K562 (cell line): ENCODE data around the gene IQCK. TPM values are rescaled to one million over a fixed set of nuclear protein-coding genes. Genes with fewer than 3 reads are reported as not detected.

ENCODE experiments used
- ATAC-seq: fragments of 200-7000 bp; cut with Tn5 transposase; 3 replicates; pipeline ENCODE4 v1.9.1; 2020; ENCODE audit warnings: moderate library complexity
- BruUV-seq: library from RNA; stranded (reverse); fragments of 400-500 nt; replicated peaks from 2 replicates; lab custom pipeline; 2021; lab: Mats Ljungman, UMichigan
- CTCF ChIA-PET: fragments of 300-600 bp; formaldehyde crosslinking; extraction: SDS; loops from one replicate; lab custom pipeline; 2021; ENCODE audit warnings: low intra/inter-chr PET ratio; lab: Yijun Ruan, JAX
- POLR2A ChIA-PET: fragments of 300-600, 350-650 bp; sonication (Branson Sonifier 250); formaldehyde crosslinking; extraction: SDS; loops from one replicate; lab custom pipeline; 2021; ENCODE audit warnings: antibody characterized with exemption, inconsistent platforms; lab: Yijun Ruan, JAX
- DNase-seq, 4 experiments: peaks; one replicate each; pipeline versions ENCODE4 v3.0.0 to v3.0.0-alpha.2; 2011 to 2018; ENCODE audit warnings: low spot score in 3 of 4, mixed read lengths in 3 of 4; ENCODE audit errors: extremely low read depth in 1 of 4
- FAIRE-seq: peaks from 2 replicates; lab custom pipeline; 2011; peaks lifted over from hg19 to GRCh38; lab: Jason Lieb, UNC
- H2AFZ ChIP-seq: 2 replicates; pipeline ENCODE4 v1.6.0; 2011; ENCODE audit warnings: low read depth, low read length, control low read depth, inconsistent platforms
- H3K27ac ChIP-seq: fragments of 200-600 bp; 3 replicates; pipeline ENCODE4 v1.8.0; 2011; ENCODE audit warnings: low read depth, mild to moderate bottlenecking, control low read depth, inconsistent platforms, low read length, moderate library complexity, mixed read lengths; ENCODE audit errors: extremely low read depth
- H3K27me3 ChIP-seq, 2 experiments: fragments of 300-600 bp in 1 of 2; 2 replicates in 1 of 2; 3 replicates in 1 of 2; pipeline versions ENCODE4 v1.6.0 to v1.8.0; 2011; ENCODE audit warnings: inconsistent platforms in 2 of 2, low read length in 2 of 2, mild to moderate bottlenecking in 1 of 2, mixed read lengths in 1 of 2, moderate library complexity in 1 of 2; ENCODE audit not compliant: control insufficient read depth in 2 of 2, insufficient read depth in 2 of 2
- H3K36me3 ChIP-seq: fragments of 300-600 bp; 3 replicates; pipeline ENCODE4 v1.8.0; 2011; ENCODE audit warnings: mild to moderate bottlenecking, low read length, inconsistent platforms; ENCODE audit not compliant: control insufficient read depth, insufficient read depth
- H3K4me1 ChIP-seq, 2 experiments: fragments of 200-600 bp in 1 of 2; replicated peaks in 1 of 2; 2 replicates in 1 of 2; 3 replicates in 1 of 2; pipeline versions ENCODE4 v1.5.1 to v1.8.0; 2011; ENCODE audit warnings: inconsistent platforms in 2 of 2, low read length in 2 of 2, mild to moderate bottlenecking in 1 of 2, mixed read lengths in 1 of 2, moderate library complexity in 1 of 2; ENCODE audit not compliant: control insufficient read depth in 2 of 2, insufficient read depth in 2 of 2
- H3K4me2 ChIP-seq: 2 replicates; pipeline ENCODE4 v1.6.1; 2011; ENCODE audit warnings: low read length, control low read depth, inconsistent platforms, mixed read lengths; ENCODE audit not compliant: insufficient read depth
- H3K4me3 ChIP-seq: fragments of 200-600 bp; sonication (generic), shearing (Covaris generic); 2 replicates; pipeline ENCODE4 v1.5.1; 2016; ENCODE audit warnings: control low read depth, inconsistent platforms
- H3K79me2 ChIP-seq: fragments of 200-600 bp; 3 replicates; pipeline ENCODE4 v1.8.0; 2011; ENCODE audit warnings: low read length, inconsistent platforms; ENCODE audit not compliant: control insufficient read depth, insufficient read depth
- H3K9ac ChIP-seq, 2 experiments: 2 replicates each; pipeline versions ENCODE4 v1.6.0 to v1.6.1; 2011; ENCODE audit warnings: low read depth in 2 of 2, low read length in 2 of 2, control low read depth in 1 of 2, inconsistent platforms in 1 of 2, mild to moderate bottlenecking in 1 of 2, mixed read lengths in 1 of 2; ENCODE audit not compliant: insufficient read depth in 1 of 2
- H3K9me1 ChIP-seq: one replicate; pipeline ENCODE4 v1.6.0; 2011; ENCODE audit warnings: inconsistent platforms, mild to moderate bottlenecking, low read length, moderate library complexity; ENCODE audit not compliant: control insufficient read depth, insufficient read depth
- H3K9me3 ChIP-seq: replicated peaks from 2 replicates; pipeline ENCODE4 v1.5.1; 2011; ENCODE audit warnings: low read depth, low read length, inconsistent platforms; ENCODE audit not compliant: control insufficient read depth, insufficient read depth
- H4K20me1 ChIP-seq: replicated peaks from 2 replicates; pipeline ENCODE4 v1.6.1; 2011; ENCODE audit warnings: low read length, inconsistent platforms, mixed read lengths; ENCODE audit not compliant: control insufficient read depth, insufficient read depth
- EHMT2 ChIP-seq: fragments of 450-650 bp; IDR thresholded peaks from 2 replicates; pipeline ENCODE4 v1.6.1; 2018; ENCODE audit warnings: antibody characterized with exemption
- GTF2A2 ChIP-seq: IDR thresholded peaks from 2 replicates; pipeline ENCODE4 v1.6.1; 2016; ENCODE audit warnings: mild to moderate bottlenecking, missing genetic modification characterization, missing compliant biosample characterization
- HMGN3 ChIP-seq: IDR thresholded peaks from 2 replicates; pipeline ENCODE4 v1.6.1; 2011; ENCODE audit warnings: borderline replicate concordance, low read depth, mild to moderate bottlenecking, mixed read lengths, low read length; ENCODE audit not compliant: insufficient read length; ENCODE audit errors: extremely low read depth
- MCM2 ChIP-seq: fragments of 450-650 bp; IDR thresholded peaks from 2 replicates; pipeline ENCODE4 v1.6.1; 2017; ENCODE audit warnings: low read depth, mild to moderate bottlenecking
- RBM34 ChIP-seq: fragments of 200-400 bp; formaldehyde crosslinking; IDR thresholded peaks from 2 replicates; pipeline ENCODE4 v1.6.1; 2018; ENCODE audit warnings: low read length, borderline replicate concordance; ENCODE audit not compliant: insufficient read depth
- SMARCA4 ChIP-seq: fragments of 450-650 bp; IDR thresholded peaks from 2 replicates; pipeline ENCODE4 v1.6.1; 2016
- ZBTB1 ChIP-seq: sonication (generic); formaldehyde crosslinking; IDR thresholded peaks from 2 replicates; pipeline ENCODE4 v1.8.1; 2023; ENCODE audit warnings: missing genetic modification reagents, low read depth, mild to moderate bottlenecking, borderline replicate concordance
- ZFP1 ChIP-seq: fragments of 450-650 bp; formaldehyde crosslinking; IDR thresholded peaks from 2 replicates; pipeline ENCODE4 v1.4.0; 2020; ENCODE audit warnings: mild to moderate bottlenecking, mixed read lengths
- ZNF780A ChIP-seq: fragments of 250-450 bp; sonication (Bioruptor Pico); IDR thresholded peaks from 2 replicates; pipeline ENCODE4 v1.5.0; 2021; ENCODE audit warnings: mild to moderate bottlenecking
- WGBS: fragments of 100-300 bp; shearing (Covaris generic); methylation state at CpG from one replicate; pipeline ENCODE4 v1.1.6; 2016; ENCODE audit warnings: low coverage, mixed read lengths; ENCODE audit not compliant: insufficient coverage; ENCODE audit errors: missing lambda C conversion rate; 5-methylcytosine and 5-hydroxymethylcytosine counted together
- in situ Hi-C: fragments of 300-500 bp; cut with MboI; formaldehyde crosslinking; loops from 4 replicates; pipeline ENCODE4 v1.15.0; 2018; ENCODE audit warnings: inconsistent platforms, mixed read lengths
- intact Hi-C: fragments of 100-400 bp; cut with micrococcal nuclease; formaldehyde crosslinking; loops from 2 replicates; pipeline ENCODE4 v1.14.2; 2022
- polyA plus RNA-seq, 8 experiments: library from polyadenylated mRNA; depleted of rRNA in 4 of 8; stranded (reverse) in 5 of 8; unstranded in 3 of 8; fragments of >200 nt; fragmentation: Nextera tagmentation in 2 of 8; fragmentation: Illumina TruSeq in 1 of 8; extraction: Ambion mirVana in 2 of 8; extraction: Trizol in 1 of 8; gene quantifications; 2 replicates each; pipeline versions ENCODE4 v1.2.1 to v1.2.3, GENCODE V29; 2011 to 2014; ENCODE audit warnings: inconsistent platforms in 1 of 8, missing spikeins in 1 of 8
- total RNA-seq, 7 experiments: library from RNA; depleted of rRNA in 6 of 7; stranded (reverse); fragments of >200 nt in 6 of 7; fragmentation: Illumina TruSeq in 2 of 7; extraction: Trizol in 2 of 7; gene quantifications; 2 replicates each; pipeline versions ENCODE4 v1.2.1 to v1.2.3, GENCODE V29; 2011 to 2021; ENCODE audit warnings: low replicate concordance in 1 of 7
- TF ChIP-seq, protein P1 (sequence below): IDR thresholded peaks from 2 replicates; pipeline ENCODE4 v1.6.1; 2011; ENCODE audit not compliant: insufficient read length; ENCODE audit errors: extremely low read depth

The IQCK gene
- total and polyA plus RNA-seq, 9 of the 15 experiments (the other 6 are each of a cell fraction or from before 2014, with no cell fraction given) = 5.2 to 12.2 (median 7.3) TPM

GRCh38 chr16:19872179-19872863 is 154.2 kb downstream of the IQCK start (continued):
- TF ChIP-seq RBM34 (no peak), ZBTB1 (no peak), SMARCA4 (no peak), ZNF780A (CRISPR knock-in tag) (no peak), MCM2 (no peak)
- TF ChIP-seq, protein P1, sequence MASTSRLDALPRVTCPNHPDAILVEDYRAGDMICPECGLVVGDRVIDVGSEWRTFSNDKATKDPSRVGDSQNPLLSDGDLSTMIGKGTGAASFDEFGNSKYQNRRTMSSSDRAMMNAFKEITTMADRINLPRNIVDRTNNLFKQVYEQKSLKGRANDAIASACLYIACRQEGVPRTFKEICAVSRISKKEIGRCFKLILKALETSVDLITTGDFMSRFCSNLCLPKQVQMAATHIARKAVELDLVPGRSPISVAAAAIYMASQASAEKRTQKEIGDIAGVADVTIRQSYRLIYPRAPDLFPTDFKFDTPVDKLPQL = no peak

DNA sequence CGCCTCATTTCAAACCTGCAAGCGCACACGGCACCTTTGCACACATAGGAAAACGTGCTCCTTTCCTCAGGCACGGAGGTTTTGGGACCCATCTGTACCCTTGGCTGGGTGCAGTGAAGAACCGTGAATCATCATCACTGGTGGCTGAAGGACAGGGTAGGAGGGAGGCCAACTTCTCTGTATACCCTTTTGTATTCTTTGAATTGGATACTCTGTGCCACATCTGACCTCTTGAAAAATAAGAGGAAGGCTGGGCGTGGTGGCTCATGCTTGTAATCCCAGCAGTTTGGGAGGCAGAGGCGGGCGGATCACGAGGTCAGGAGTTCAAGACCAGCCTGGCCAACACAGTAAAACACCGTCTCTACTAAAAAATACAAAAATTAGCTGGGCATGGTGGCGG is 154.9 kb downstream of the IQCK start:
- Histone ChIP-seq H4K20me1 (0 out of 2 replicates have a peak, but pooled peaks cover 5% of the 10 kb centered on the region), H3K79me2 (no peaks in the 10 kb centered on the region), H3K36me3 (no peaks in the 10 kb centered on the region), H3K4me1 (peaks cover 0 to 5% of the 10 kb centered on the region in 2 experiments; a peak in 2 of 5 replicates), H3K27me3 (peaks cover 8 to 29% of the 10 kb centered on the region in 2 experiments; a peak in 4 of 5 replicates), H3K27ac (no peak overlapping the region), H3K4me3 (no peak overlapping the region), H2AFZ (no peak overlapping the region), H3K4me2 (no peak overlapping the region), H3K9ac (no peak overlapping the region), H3K9me3 (no peaks in the 10 kb centered on the region), H3K9me1 (no peaks in the 10 kb centered on the region)
- TF ChIP-seq EHMT2 (no peak), HMGN3 (no peak), ZFP1 (no peak), GTF2A2 (tag) (no peak)
- ATAC-seq (no peak), DNase-seq (no peak), FAIRE-seq (no peak)
- ChIA-PET CTCF (no interaction called here), POLR2A (interaction anchor here (0.7 kb wide), 1 partner anchor 295 kb away, joined by 3 read pairs; no protein-coding TSS in a partner anchor)
- 14% methylated on average over 12 of the region's 12 CpGs for WGBS
- intact Hi-C loops (no loop called here), in situ Hi-C loops (no loop called here)
- no TSS peak for BruUV-seq
